Hematopoietic multipotent progenitor cell treated with erythropoietin and hydrocortisone succinate and interleukin-3 and kit ligand, for 6 days (in vitro differentiated cells): ENCODE results near the gene MITD1.

Experiments
- DNase-seq: peaks from one replicate; pipeline ENCODE4 v3.0.0-alpha.2; 2015

The MITD1 gene

DNA sequence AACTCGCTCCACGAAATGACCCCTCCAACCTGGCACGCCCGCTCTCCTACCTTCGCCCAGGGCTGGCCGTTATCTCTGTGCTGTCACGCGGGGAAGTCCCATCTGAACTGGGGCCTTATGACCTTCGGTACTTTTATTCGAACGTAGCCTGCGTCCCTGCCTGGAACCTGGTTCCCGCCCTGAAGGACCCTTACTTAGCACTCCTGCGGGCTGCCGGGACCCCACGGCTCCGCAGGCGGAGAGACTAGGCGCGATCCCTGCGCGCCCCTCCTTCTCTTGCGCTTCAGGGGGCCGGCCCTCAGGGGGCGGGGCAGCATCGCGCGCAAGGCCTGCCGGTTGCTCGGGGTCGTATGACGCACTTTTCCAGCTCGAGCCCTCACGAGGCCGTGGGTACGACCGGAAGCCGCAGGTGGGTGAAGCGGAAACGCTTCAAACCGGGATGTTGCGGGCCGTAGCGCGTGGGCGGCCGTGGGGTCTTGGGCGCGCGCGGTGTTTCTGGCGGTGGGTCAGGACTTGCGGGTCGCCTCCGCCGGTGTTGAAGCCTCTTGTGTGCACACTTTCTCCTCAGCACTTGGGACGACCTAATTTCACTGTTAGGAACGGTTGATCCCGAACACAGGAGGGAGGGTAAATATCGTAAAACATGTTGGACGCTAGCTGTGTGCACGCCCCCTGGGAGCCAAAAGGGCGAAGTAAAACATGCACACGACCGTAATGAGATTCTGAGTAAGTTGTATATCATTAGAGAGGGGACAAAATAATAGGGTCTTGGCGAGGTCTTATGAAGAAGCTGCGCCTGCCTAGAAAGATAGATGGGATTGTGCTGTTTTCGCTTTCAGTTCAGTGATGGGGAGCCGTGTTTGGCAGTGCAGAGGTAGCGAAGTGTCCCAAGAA lies 26.0 kb downstream of the MITD1 start, which contains the start of the genes LIPT1 and TSGA10:
TSS of gene LIPT1 (plus strand) at position 325 of the 894 bp plus-strand sequence. CDS start 6,991 bp downstream, outside the sequence.
TSS of gene TSGA10 (minus strand) at position 300 of the 894 bp plus-strand sequence. CDS start 45,503 bp downstream, outside the sequence.
- peak; percentile 96 for DNase-seq

DNA sequence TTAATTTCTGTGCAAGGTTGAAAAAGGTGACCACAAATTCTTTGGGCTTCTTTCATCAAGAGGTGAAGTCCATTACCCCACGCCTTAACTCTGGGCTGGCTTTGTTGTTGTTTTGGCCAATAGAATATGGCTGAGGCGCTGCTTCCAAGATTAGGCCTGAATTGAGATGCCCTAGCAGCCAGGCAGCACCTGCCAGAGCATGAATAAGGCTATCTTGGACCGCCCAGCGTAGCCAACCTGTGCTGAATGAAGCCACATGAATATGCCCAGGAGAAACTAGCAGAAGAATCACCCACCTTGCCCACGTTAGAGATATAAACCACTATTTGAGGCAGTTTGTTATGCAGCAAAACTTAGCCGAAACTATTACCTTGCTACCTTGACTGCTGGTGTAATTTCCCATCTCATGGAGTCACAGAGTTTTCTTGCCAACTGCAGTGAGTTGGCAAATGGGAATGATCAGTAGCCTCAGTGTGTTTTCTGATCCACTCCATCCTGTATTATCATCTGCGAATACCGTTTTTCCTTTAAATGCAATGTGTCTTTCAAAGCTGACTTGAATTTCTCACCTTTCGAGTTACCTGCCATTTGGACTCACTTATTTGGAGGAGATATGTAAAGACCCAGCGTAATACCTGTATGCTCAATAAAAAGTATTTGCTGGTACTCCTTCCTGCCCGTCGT lies 26.8 kb downstream of the MITD1 start:
- DNase-seq, result peak; percentile 27

DNA sequence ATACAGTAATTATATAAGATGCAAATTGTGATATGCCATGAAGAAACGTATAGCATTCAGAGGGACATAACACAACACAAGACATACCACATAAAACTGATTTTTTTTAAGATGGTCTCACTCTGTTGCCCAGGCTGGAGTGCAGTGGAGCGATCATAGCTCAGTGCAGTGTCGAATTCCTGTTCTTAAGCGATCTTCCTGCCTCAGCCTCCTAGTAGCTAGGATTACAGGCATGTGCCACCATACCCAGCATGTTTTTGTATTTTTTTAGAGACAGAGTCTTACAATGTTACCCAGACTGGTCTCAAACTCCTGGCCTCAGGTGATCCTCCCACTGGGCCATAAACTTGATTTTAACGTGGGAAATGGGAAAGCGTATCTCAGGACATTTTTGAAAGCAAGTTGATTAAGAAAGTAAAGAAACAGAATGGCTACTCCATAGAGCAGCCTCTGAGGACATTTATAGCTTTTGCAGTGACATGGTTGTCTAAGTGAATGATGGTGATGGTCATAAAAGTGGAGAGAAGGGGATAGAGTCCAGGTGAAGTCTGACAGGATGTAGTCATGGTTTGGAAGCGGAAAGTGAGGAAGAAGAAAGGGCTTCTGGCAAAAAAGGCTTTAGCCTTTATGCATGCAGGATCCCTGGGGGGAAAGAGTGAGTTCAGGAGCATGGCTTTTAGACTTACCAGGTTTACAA lies 28.5 kb downstream of the MITD1 start:
- no peak for DNase-seq

- peak; percentile 44 for DNase-seq
Observed at GRCh38 chr2:99150706-99151105, 30.2 kb downstream of the MITD1 start.

DNA sequence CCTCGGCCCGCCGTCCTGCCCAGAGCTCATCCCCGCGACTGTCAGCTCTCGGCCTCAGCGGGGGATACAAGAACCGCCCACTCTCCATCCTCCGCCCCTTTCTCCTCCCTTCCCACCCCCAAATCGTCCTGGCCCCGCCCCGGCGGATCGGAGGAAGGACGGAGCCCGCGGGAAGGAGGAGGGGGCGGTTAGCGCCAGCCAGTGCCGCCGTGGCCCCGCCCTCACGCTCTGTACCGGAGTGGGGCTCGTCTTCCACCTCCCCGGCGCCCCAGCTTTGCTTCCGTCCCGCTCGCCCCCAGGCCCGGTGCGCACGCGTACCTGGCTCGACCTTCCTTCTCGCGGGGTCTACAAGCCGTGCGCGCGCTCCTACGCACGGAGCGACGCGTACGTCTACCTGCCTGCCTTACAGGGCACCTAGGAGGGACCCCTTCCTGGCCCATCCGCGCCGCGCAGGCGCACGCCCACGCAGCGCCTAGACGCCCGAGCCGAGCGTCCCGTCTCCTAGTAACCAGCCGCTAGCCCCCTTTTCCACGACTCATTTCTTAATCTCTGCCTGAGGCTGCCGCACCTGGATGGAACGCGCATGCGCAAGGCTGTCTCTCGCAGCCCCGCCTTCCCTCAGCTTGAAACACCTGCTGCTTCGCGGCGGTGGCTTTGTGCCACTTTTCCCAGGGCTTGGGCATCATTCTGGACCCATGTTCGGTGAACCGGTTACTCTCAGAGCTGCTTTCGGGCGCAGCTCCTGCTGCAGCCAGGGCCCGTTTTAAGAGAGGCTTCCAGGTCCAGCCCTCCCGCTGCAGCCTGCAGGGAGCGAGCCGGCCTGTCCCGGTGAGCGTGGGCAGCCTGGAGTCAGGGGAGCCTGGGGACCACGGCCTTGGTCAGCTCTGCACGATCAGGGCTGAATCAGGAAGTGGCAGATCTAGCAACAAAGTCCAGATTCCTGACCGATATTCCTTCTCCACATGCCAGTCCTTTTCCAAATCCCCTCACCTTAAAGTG lies 39.4 kb downstream of the MITD1 start, which contains the start of gene C2orf15:
TSS of gene C2orf15 (plus strand) at position 598 of the 999 bp plus-strand sequence. CDS start 8,852 bp downstream, outside the sequence.
- peak; percentile 97 for DNase-seq

- DNase-seq, result peak; percentile 45
Observed at GRCh38 chr2:99140860-99141109, 40.1 kb downstream of the MITD1 start.

DNA sequence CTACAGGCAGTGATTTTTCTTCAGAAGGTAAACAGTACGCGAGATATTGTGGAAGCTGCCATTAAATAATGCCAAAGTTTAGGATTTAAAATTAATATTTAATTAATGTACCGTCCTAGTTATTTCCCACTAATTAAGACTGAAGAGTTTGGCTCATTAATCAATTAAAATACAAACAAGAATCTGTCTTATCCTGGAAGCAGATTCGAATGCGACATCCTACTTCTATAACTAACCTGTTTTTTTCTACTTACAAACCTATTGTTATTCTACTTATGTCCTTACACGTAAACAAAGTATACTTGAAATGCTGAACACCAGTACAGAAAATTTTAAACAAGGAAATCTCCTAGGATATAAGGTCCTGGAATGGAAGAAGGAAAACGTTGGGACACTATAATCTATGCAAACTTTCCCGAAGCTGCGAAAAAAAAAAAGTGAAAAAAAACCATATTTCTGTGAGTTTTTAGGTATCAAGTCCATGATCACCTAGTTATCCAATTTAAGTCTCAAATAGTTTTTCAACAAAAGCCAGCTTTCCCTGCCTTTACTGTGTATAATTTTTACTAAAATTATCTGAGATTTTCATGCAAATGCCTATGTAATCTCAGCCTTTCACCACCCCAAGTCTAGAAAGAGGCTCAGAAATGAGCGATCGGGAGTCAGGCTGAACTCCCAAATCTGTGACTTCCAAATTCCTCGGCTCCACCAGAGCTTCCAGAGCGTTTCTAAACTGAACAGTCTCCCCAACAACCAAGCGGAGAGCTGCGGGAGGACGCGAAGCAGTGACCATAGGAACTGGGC lies 40.6 kb downstream of the MITD1 start:
- no peak for DNase-seq

- DNase-seq, result no peak
Observed at GRCh38 chr2:99139003-99139402, 41.9 kb downstream of the MITD1 start.

GRCh38 chr2:99135044-99135556 lies 45.8 kb downstream of the MITD1 start:
- peak; percentile 82 for DNase-seq

GRCh38 chr2:99127981-99128380 lies 52.9 kb downstream of the MITD1 start:
- no peak for DNase-seq
